Activated CD8-positive, alpha-beta memory T cell treated with anti-CD3 and anti-CD28 coated beads, Interleukin-2, amount 10 ng/mL, durations not matched to agents 7 days and 5 days (primary cell): Measurements from ENCODE around the gene COL25A1. TPM values are rescaled to one million over a fixed set of nuclear protein-coding genes. Genes with fewer than 3 reads are reported as not detected.

Experiments
- ATAC-seq: fragments of 150-1000 bp; cut with Tn5 transposase; one replicate; pipeline ENCODE4 v1.10.0; 2021; ENCODE audit warnings: moderate library complexity
- CTCF ChIA-PET: fragments of 350-600 bp; sonication (Branson Sonifier 250); formaldehyde crosslinking; loops from one replicate; lab custom pipeline; 2021; ENCODE audit warnings: antibody characterized with exemption; lab: Charles Lee
- DNase-seq: peaks from one replicate; pipeline ENCODE4 v3.0.0-alpha.2; 2020
- H3K27ac Mint-ChIP-seq: one replicate; pipeline ENCODE4 v1.8.0; 2021; ENCODE audit warnings: mild to moderate bottlenecking, mixed read lengths
- H3K27me3 Mint-ChIP-seq: one replicate; pipeline ENCODE4 v1.8.0; 2021; ENCODE audit warnings: mixed read lengths
- H3K36me3 Mint-ChIP-seq: one replicate; pipeline ENCODE4 v1.8.0; 2021; ENCODE audit warnings: mild to moderate bottlenecking, mixed read lengths
- H3K4me1 Mint-ChIP-seq: one replicate; pipeline ENCODE4 v1.8.0; 2021; ENCODE audit warnings: mixed read lengths
- H3K4me3 Mint-ChIP-seq: one replicate; pipeline ENCODE4 v1.8.0; 2021; ENCODE audit warnings: mild to moderate bottlenecking, moderate library complexity, mixed read lengths
- H3K9me3 Mint-ChIP-seq: one replicate; pipeline ENCODE4 v1.8.0; 2022; ENCODE audit warnings: low read depth, mixed read lengths
- total RNA-seq, 2 experiments: library from RNA; stranded (reverse); gene quantifications; one replicate each; pipeline ENCODE4 v1.2.3, GENCODE V29; 2021

Gene COL25A1
- total RNA-seq, 2 experiments from 2014 or later, result not detected

- no peak for ATAC-seq
- CTCF ChIA-PET, result interaction anchor here (0.6 kb wide), 1 partner anchor 33 kb away, joined by 5 read pairs; no protein-coding TSS in a partner anchor
- no peak for DNase-seq
- H3K36me3 Mint-ChIP-seq, result no peaks in the 10 kb centered on the region
- H3K4me3 Mint-ChIP-seq, result no peak overlapping the region
- H3K27ac Mint-ChIP-seq, result no peak overlapping the region
- H3K4me1 Mint-ChIP-seq, result peaks cover 26% of the 10 kb centered on the region
- H3K27me3 Mint-ChIP-seq, result peaks cover 5% of the 10 kb centered on the region
- no peaks in the 10 kb centered on the region for H3K9me3 Mint-ChIP-seq
Observed at GRCh38 chr4:109275066-109275745, 27.3 kb downstream of the COL25A1 start.

GRCh38 chr4:109266891-109267290 lies 35.6 kb downstream of the COL25A1 start:
- Mint-ChIP-seq H3K27me3 (peaks cover 30% of the 10 kb centered on the region), H3K36me3 (no peaks in the 10 kb centered on the region), H3K4me3 (no peak overlapping the region), H3K4me1 (no peaks in the 10 kb centered on the region), H3K27ac (no peak overlapping the region), H3K9me3 (no peaks in the 10 kb centered on the region)
- DNase-seq, result no peak
- no peak for ATAC-seq
- CTCF ChIA-PET, result no interaction called here

- ATAC-seq (no peak), DNase-seq (no peak)
- no peak overlapping the region for H3K4me3 Mint-ChIP-seq
- CTCF ChIA-PET, result no interaction called here
- H3K27ac Mint-ChIP-seq, result no peak overlapping the region
- peaks cover 30% of the 10 kb centered on the region for H3K27me3 Mint-ChIP-seq
- no peaks in the 10 kb centered on the region for H3K9me3 Mint-ChIP-seq
- no peaks in the 10 kb centered on the region for H3K36me3 Mint-ChIP-seq
- H3K4me1 Mint-ChIP-seq, result no peaks in the 10 kb centered on the region
Observed at GRCh38 chr4:109266236-109266635, 36.2 kb downstream of the COL25A1 start.

- Mint-ChIP-seq H3K27ac (no peak overlapping the region), H3K4me1 (no peaks in the 10 kb centered on the region), H3K36me3 (no peaks in the 10 kb centered on the region), H3K9me3 (no peaks in the 10 kb centered on the region), H3K27me3 (peaks cover 37% of the 10 kb centered on the region), H3K4me3 (no peak overlapping the region)
- ATAC-seq, result no peak
- no peak for DNase-seq
- CTCF ChIA-PET, result no interaction called here
Observed at GRCh38 chr4:109263721-109264120, 38.7 kb downstream of the COL25A1 start.

GRCh38 chr4:109256818-109257217 lies 45.6 kb downstream of the COL25A1 start:
- H3K27me3 Mint-ChIP-seq, result peaks cover 27% of the 10 kb centered on the region
- DNase-seq (no peak), ATAC-seq (no peak)
- H3K9me3 Mint-ChIP-seq, result no peaks in the 10 kb centered on the region
- H3K36me3 Mint-ChIP-seq, result no peaks in the 10 kb centered on the region
- no peaks in the 10 kb centered on the region for H3K4me1 Mint-ChIP-seq
- no peak overlapping the region for H3K27ac Mint-ChIP-seq
- CTCF ChIA-PET, result no interaction called here
- no peak overlapping the region for H3K4me3 Mint-ChIP-seq

- Mint-ChIP-seq H3K4me3 (no peak overlapping the region), H3K4me1 (no peaks in the 10 kb centered on the region), H3K27ac (no peak overlapping the region), H3K27me3 (peaks cover 22% of the 10 kb centered on the region), H3K9me3 (no peaks in the 10 kb centered on the region), H3K36me3 (no peaks in the 10 kb centered on the region)
- CTCF ChIA-PET, result no interaction called here
- DNase-seq, result no peak
- ATAC-seq, result no peak
Observed at GRCh38 chr4:109254845-109255244, 47.6 kb downstream of the COL25A1 start.

- no peaks in the 10 kb centered on the region for H3K4me1 Mint-ChIP-seq
- no peak for ATAC-seq
- peaks cover 10% of the 10 kb centered on the region for H3K27me3 Mint-ChIP-seq
- no peak overlapping the region for H3K4me3 Mint-ChIP-seq
- DNase-seq, result no peak
- no peaks in the 10 kb centered on the region for H3K36me3 Mint-ChIP-seq
- H3K9me3 Mint-ChIP-seq, result no peaks in the 10 kb centered on the region
- no peak overlapping the region for H3K27ac Mint-ChIP-seq
- CTCF ChIA-PET, result no interaction called here
Observed at GRCh38 chr4:109251396-109251795, 51.1 kb downstream of the COL25A1 start.

GRCh38 chr4:109248322-109248900 lies 54.0 kb downstream of the COL25A1 start:
- Mint-ChIP-seq H3K27ac (no peak overlapping the region), H3K36me3 (no peaks in the 10 kb centered on the region), H3K9me3 (no peaks in the 10 kb centered on the region), H3K4me1 (no peaks in the 10 kb centered on the region), H3K4me3 (no peak overlapping the region), H3K27me3 (no peaks in the 10 kb centered on the region)
- CTCF ChIA-PET, result no interaction called here
- ATAC-seq (no peak), DNase-seq (no peak)

- DNase-seq (no peak), ATAC-seq (no peak)
- Mint-ChIP-seq H3K27me3 (no peaks in the 10 kb centered on the region), H3K4me3 (no peak overlapping the region), H3K36me3 (no peaks in the 10 kb centered on the region), H3K27ac (no peak overlapping the region), H3K4me1 (no peaks in the 10 kb centered on the region), H3K9me3 (no peaks in the 10 kb centered on the region)
- CTCF ChIA-PET, result no interaction called here
Observed at GRCh38 chr4:109243871-109244270, 58.6 kb downstream of the COL25A1 start.

GRCh38 chr4:109238746-109239145 lies 63.7 kb downstream of the COL25A1 start:
- CTCF ChIA-PET, result no interaction called here
- peaks cover 8% of the 10 kb centered on the region for H3K27me3 Mint-ChIP-seq

GRCh38 chr4:109235683-109236082 lies 66.8 kb downstream of the COL25A1 start:
- DNase-seq, result no peak
- Mint-ChIP-seq H3K27me3 (peaks cover 12% of the 10 kb centered on the region), H3K27ac (no peak overlapping the region), H3K36me3 (no peaks in the 10 kb centered on the region), H3K4me3 (no peak overlapping the region), H3K9me3 (no peaks in the 10 kb centered on the region), H3K4me1 (no peaks in the 10 kb centered on the region)
- CTCF ChIA-PET, result no interaction called here
- no peak for ATAC-seq

More at GRCh38 chr4:109238746-109239145, 63.7 kb downstream of the COL25A1 start:
- DNase-seq (no peak), ATAC-seq (no peak)
- Mint-ChIP-seq H3K4me1 (no peaks in the 10 kb centered on the region), H3K4me3 (no peak overlapping the region), H3K36me3 (no peaks in the 10 kb centered on the region), H3K9me3 (no peaks in the 10 kb centered on the region), H3K27ac (no peak overlapping the region)

- no peaks in the 10 kb centered on the region for H3K4me1 Mint-ChIP-seq
Observed at GRCh38 chr4:109234596-109234995, 67.9 kb downstream of the COL25A1 start.

GRCh38 chr4:109233570-109233969 lies 68.9 kb downstream of the COL25A1 start:
- DNase-seq (no peak), ATAC-seq (no peak)
- H3K4me1 Mint-ChIP-seq, result no peaks in the 10 kb centered on the region
- CTCF ChIA-PET, result no interaction called here
- no peak overlapping the region for H3K4me3 Mint-ChIP-seq
- no peaks in the 10 kb centered on the region for H3K36me3 Mint-ChIP-seq
- peaks cover 15% of the 10 kb centered on the region for H3K27me3 Mint-ChIP-seq
- H3K27ac Mint-ChIP-seq, result no peak overlapping the region
- H3K9me3 Mint-ChIP-seq, result no peaks in the 10 kb centered on the region

More at GRCh38 chr4:109234596-109234995, 67.9 kb downstream of the COL25A1 start:
- H3K36me3 Mint-ChIP-seq, result no peaks in the 10 kb centered on the region
- ATAC-seq, result no peak
- no peaks in the 10 kb centered on the region for H3K9me3 Mint-ChIP-seq
- no peak overlapping the region for H3K4me3 Mint-ChIP-seq
- no peak for DNase-seq
- no peak overlapping the region for H3K27ac Mint-ChIP-seq
- H3K27me3 Mint-ChIP-seq, result peaks cover 12% of the 10 kb centered on the region
- CTCF ChIA-PET, result no interaction called here

GRCh38 chr4:109232681-109233080 lies 69.8 kb downstream of the COL25A1 start:
- H3K4me1 Mint-ChIP-seq, result no peaks in the 10 kb centered on the region
- H3K27ac Mint-ChIP-seq, result no peak overlapping the region
- no peak for DNase-seq
- CTCF ChIA-PET, result no interaction called here
- peaks cover 15% of the 10 kb centered on the region for H3K27me3 Mint-ChIP-seq
- H3K9me3 Mint-ChIP-seq, result no peaks in the 10 kb centered on the region
- ATAC-seq, result no peak
- no peak overlapping the region for H3K4me3 Mint-ChIP-seq
- H3K36me3 Mint-ChIP-seq, result no peaks in the 10 kb centered on the region
